Right lobe of liver (tissue), 6 donors: ENCODE measurements around the gene KCNK7. TPM values are rescaled to one million over a fixed set of nuclear protein-coding genes. Genes with fewer than 3 reads are reported as not detected.
A peak's percentile ranks its signal among the peaks of the same experiment; 100 is the strongest.

ENCODE experiments used
- ATAC-seq, 4 donors: fragments of 200-7000 bp; cut with Tn5 transposase; one replicate each; pipeline ENCODE4 v1.9.1; 2020; ENCODE audit warnings: mild to moderate bottlenecking in 4 of 4, moderate library complexity in 4 of 4
- DNase-seq, 3 donors: peaks; one replicate each; pipeline ENCODE4 v3.0.0-alpha.2; 2020
- H3K27ac ChIP-seq, 3 donors: fragments of 200-600 bp; one replicate each; pipeline ENCODE4 v1.8.0; 2022
- H3K27me3 ChIP-seq, 2 donors: fragments of 200-600 bp; one replicate each; pipeline ENCODE4 v1.8.0; 2022
- H3K36me3 ChIP-seq, 4 donors: fragments of 200-600 bp; sonication (generic) in 1 of 4; one replicate each; pipeline versions ENCODE4 v1.5.1 to v1.8.0; 2017 to 2022; ENCODE audit warnings: control low read depth in 1 of 4
- H3K4me1 ChIP-seq, 4 donors: fragments of 200-600 bp; sonication (generic) in 1 of 4; one replicate each; pipeline versions ENCODE4 v1.5.1 to v1.8.0; 2017 to 2022; ENCODE audit warnings: control low read depth in 1 of 4
- H3K4me3 ChIP-seq, 3 donors: fragments of 200-600 bp; one replicate each; pipeline ENCODE4 v1.8.0; 2022
- H3K9me3 ChIP-seq, 4 donors: fragments of 200-600 bp; sonication (generic) in 1 of 4; one replicate each; pipeline versions ENCODE4 v1.5.1 to v1.8.0; 2017 to 2022; ENCODE audit warnings: control low read depth in 1 of 4
- CTCF ChIP-seq, 4 donors: fragments of 200-600 bp in 3 of 4; fragments of 450-650 bp in 1 of 4; IDR thresholded peaks; one replicate each; pipeline versions ENCODE4 v1.5.1 to v1.8.0; 2016 to 2022; ENCODE audit warnings: antibody characterized with exemption in 4 of 4, mild to moderate bottlenecking in 2 of 4
- POLR2A ChIP-seq: fragments of 450-650 bp; IDR thresholded peaks from one replicate; pipeline ENCODE4 v1.6.1; 2017; ENCODE audit warnings: antibody characterized with exemption, mild to moderate bottlenecking
- WGBS: methylation state at CpG from one replicate; pipeline ENCODE4 v1.1.6; 2018; ENCODE audit warnings: low coverage, low lambda C conversion rate; ENCODE audit not compliant: insufficient coverage; ENCODE audit errors: missing lambda C conversion rate; 5-methylcytosine and 5-hydroxymethylcytosine counted together
- intact Hi-C, 2 donors: fragments of 100-400 bp; cut with DNase I; formaldehyde crosslinking; loops; one replicate each; pipeline versions ENCODE4 v1.11.2 to v1.14.1; 2022
- total RNA-seq, 6 experiments: library from RNA; depleted of rRNA in 2 of 6; stranded (reverse); fragments of >200 nt in 2 of 6; fragmentation: NEBNext Ultra II Directional in 3 of 6; extraction: Animal tissue kit (Norgen Biotek cat#: 25700) in 3 of 6; gene quantifications; one replicate each; pipeline versions ENCODE4 v1.1.0 to v1.2.4, GENCODE V29; 2016 to 2023
- donor health status: DM: no; HTN: yes; CAD: no.
- donor health status: DM: no; HTN: no; CAD: no.
- donor health status: DM: no; HTN: no; CAD: no.
- donor health status: DM: no; HTN: yes; CAD: no.
- donor health status: DM: no; HTN: yes; CAD: no.

KCNK7 gene
- total RNA-seq, 6 experiments from 2014 or later: 0.31 TPM; not detected in 5

- Histone ChIP-seq H3K4me1 (peaks cover 0 to 42% (median 12%) of the 10 kb centered on the region in 4 donors), H3K27ac (peak overlapping the region; percentile 31 to 88 (median 68)), H3K9me3 (no peaks in the 10 kb centered on the region), H3K36me3 (no peaks in the 10 kb centered on the region), H3K4me3 (peak overlapping the region; percentile 55 to 70 (median 70)), H3K27me3 (no peaks in the 10 kb centered on the region)
- TF ChIP-seq CTCF (IDR thresholded peaks at IDR 0.05): no peak
- TF ChIP-seq POLR2A: no peak
- WGBS: 10% methylated on average over 11 of the region's 26 CpGs
- intact Hi-C loops: loop anchor here in 1 of 2 donors (5.0 kb wide), 1 partner anchor 34 kb away; no protein-coding TSS in a partner anchor
- DNase-seq (no peak), ATAC-seq (no peak)
Measured at GRCh38 chr11:65576232-65576866, 19.3 kb downstream of the KCNK7 start.

- Histone ChIP-seq H3K27me3 (no peaks in the 10 kb centered on the region), H3K4me3 (peak within 1 kb of the TSS; percentile 55 to 70 (median 70)), H3K36me3 (no peaks in the 10 kb centered on the region), H3K9me3 (no peaks in the 10 kb centered on the region), H3K4me1 (peaks cover 0 to 48% (median 15%) of the 10 kb centered on the region in 4 donors), H3K27ac (peak within 1 kb of the TSS; percentile 58 to 88 (median 68))
- ATAC-seq (peak; percentile 19 to 52 (median 36)), DNase-seq (peak in 2 of 3 donors; percentile 82 to 87)
- intact Hi-C loops: loop anchor here in 1 of 2 donors (5.0 kb wide), 1 partner anchor 33 kb away; no protein-coding TSS in a partner anchor
- 2% methylated on average over 9 of the region's 69 CpGs for WGBS
- peak; percentile 30 for TF ChIP-seq POLR2A
- no peak for TF ChIP-seq CTCF (IDR thresholded peaks at IDR 0.05)
Measured at GRCh38 chr11:65575568-65576231, 19.9 kb downstream of the KCNK7 start, which contains the start of gene EHBP1L1. Gene EHBP1L1 (plus strand): TSS chr11:65576053. CDS start chr11:65576303, 250 bp downstream.

- intact Hi-C loops: loop anchor here (5.0 kb wide), 2 partner anchors 33 to 38 kb away; no protein-coding TSS in a partner anchor
- peak in 1 of 3 donors; percentile 58 for DNase-seq
- TF ChIP-seq CTCF (IDR thresholded peaks at IDR 0.05) (no peak), POLR2A (no peak)
- peak overlapping the region; percentile 58 to 82 (median 68) for H3K27ac ChIP-seq
- peak in 2 of 4 donors; percentile 0 to 1 for ATAC-seq
- H3K9me3 ChIP-seq: no peaks in the 10 kb centered on the region
- H3K4me3 ChIP-seq: peak overlapping the region; percentile 53 to 70 (median 55)
- H3K36me3 ChIP-seq: no peaks in the 10 kb centered on the region
- 10% methylated on average over 15 of the region's 28 CpGs for WGBS
- no peaks in the 10 kb centered on the region for H3K27me3 ChIP-seq
- H3K4me1 ChIP-seq: peaks cover 0 to 48% (median 15%) of the 10 kb centered on the region in 4 donors
Measured at GRCh38 chr11:65574811-65575567, 20.6 kb downstream of the KCNK7 start.

GRCh38 chr11:65574109-65574810 lies 21.3 kb downstream of the KCNK7 start:
- Histone ChIP-seq H3K4me1 (peaks cover 0 to 50% (median 16%) of the 10 kb centered on the region in 4 donors), H3K27ac (peak overlapping the region; percentile 58 to 82 (median 68)), H3K4me3 (peak overlapping the region; percentile 53 to 70 (median 55)), H3K27me3 (no peaks in the 10 kb centered on the region), H3K9me3 (no peaks in the 10 kb centered on the region), H3K36me3 (no peaks in the 10 kb centered on the region)
- peak; percentile 26 for TF ChIP-seq POLR2A
- peak; percentile 91 to 99 (median 99) for TF ChIP-seq CTCF (IDR thresholded peaks at IDR 0.05)
- intact Hi-C loops: loop anchor here in 1 of 2 donors (5.0 kb wide), 1 partner anchor 37 kb away; no protein-coding TSS in a partner anchor
- DNase-seq (peak; percentile 90 to 96 (median 94)), ATAC-seq (peak; percentile 41 to 65 (median 58))
- no CpG with 5 or more reads among the region's 67 CpGs for WGBS
